ENCODE results near the gene ASTN2. TPM values are rescaled to one million over a fixed set of nuclear protein-coding genes. Genes with fewer than 3 reads are reported as not detected.

The ASTN2 gene
- total and polyA plus RNA-seq, 2 donors (not counting 3 experiments of a cell fraction or from before 2014, with no cell fraction given) = 1.0 to 1.9 TPM

DNA sequence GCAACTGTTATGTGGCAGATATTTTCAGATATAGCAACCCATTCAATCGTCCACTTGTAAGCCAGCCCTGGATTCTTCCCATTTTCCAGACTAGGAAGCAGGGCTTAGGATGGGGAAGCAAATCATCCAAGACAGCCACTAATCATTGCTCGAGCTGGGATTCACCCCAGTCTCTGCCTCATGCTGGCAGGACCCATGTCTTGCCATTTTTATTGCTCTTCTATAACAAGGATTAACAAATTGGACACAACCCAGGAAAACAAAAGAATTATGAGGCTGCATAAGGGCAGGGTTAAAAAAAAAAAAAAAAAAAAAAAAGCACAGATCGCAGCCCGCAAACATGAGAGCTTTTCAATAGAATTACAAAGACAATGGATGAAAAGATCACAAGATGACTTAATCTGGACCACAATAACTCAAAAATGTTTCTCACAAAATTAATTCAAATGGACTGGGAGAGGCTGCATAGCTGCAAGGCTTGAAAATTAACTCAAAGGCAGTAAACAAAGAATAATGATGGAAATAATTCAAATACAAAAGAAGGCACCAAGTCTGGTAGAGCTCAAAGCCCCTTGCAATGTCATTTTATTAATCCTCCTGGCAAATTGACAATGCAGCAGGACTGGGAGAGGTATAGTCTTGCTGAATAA lies 40.7 kb downstream of the ASTN2 start:
- Histone ChIP-seq H3K36me3 (ENCODE audit: control insufficient read depth in 2 of 2, extremely low read depth in 1 of 2, insufficient read depth in 2 of 2, low read length in 2 of 2) (no peaks in the 10 kb centered on the region), H3K9ac (replicated peaks; ENCODE audit: extremely low read depth, insufficient read depth, low read length) (no peak overlapping the region), H2AFZ (ENCODE audit: low read depth, low read length) (no peak overlapping the region), H3K27ac (ENCODE audit: insufficient read depth, low read depth, low read length) (no peak overlapping the region), H3K9me1 (replicated peaks; ENCODE audit: control insufficient read depth, extremely low read depth, insufficient read depth, low read length) (no peaks in the 10 kb centered on the region), H3K9me3 (replicated peaks; ENCODE audit: control insufficient read depth, insufficient read depth, low read length) (peaks cover 5% of the 10 kb centered on the region), H3K4me1 (ENCODE audit: control insufficient read depth, extremely low read depth, insufficient read depth, low read length) (no peaks in the 10 kb centered on the region), H4K20me1 (replicated peaks; ENCODE audit: control insufficient read depth, extremely low read depth, insufficient read depth, low read length) (no peaks in the 10 kb centered on the region), H3K79me2 (ENCODE audit: control insufficient read depth, insufficient read depth, low read length) (no peaks in the 10 kb centered on the region), H3K4me3 (replicated peaks in 1 of 3; ENCODE audit: insufficient read depth in 1 of 3, low read depth in 1 of 3, low read length in 3 of 3) (no peak overlapping the region), H3K4me2 (ENCODE audit: insufficient read depth, low read length) (no peak overlapping the region), H3K27me3 (ENCODE audit: control insufficient read depth in 2 of 2, insufficient read depth in 2 of 2, low read length in 2 of 2) (no peaks in the 10 kb centered on the region)
- DNase-seq (ENCODE audit: low read depth, low spot score) (no peak), FAIRE-seq (no peak)
- no TSS peak for BruUV-seq (replicated peaks)
- CTCF ChIA-PET = no interaction called here
- TF ChIP-seq MYC (IDR thresholded peaks at IDR 0.05; ENCODE audit: low read depth, low read length) = no peak
- no peak for TF ChIP-seq POLR2A (IDR thresholded peaks at IDR 0.05; ENCODE audit: low read depth, low read length)
- TF ChIP-seq JUN (IDR thresholded peaks at IDR 0.05; ENCODE audit: borderline replicate concordance, insufficient read depth, insufficient read length, low read depth) = no peak
- no peak for TF ChIP-seq EZH2 (IDR thresholded peaks at IDR 0.05; ENCODE audit: borderline replicate concordance, low read depth, low read length, severe bottlenecking)
- TF ChIP-seq FOS (IDR thresholded peaks at IDR 0.05; ENCODE audit: borderline replicate concordance, insufficient read depth, low read length) = no peak
- TF ChIP-seq, protein P1, sequence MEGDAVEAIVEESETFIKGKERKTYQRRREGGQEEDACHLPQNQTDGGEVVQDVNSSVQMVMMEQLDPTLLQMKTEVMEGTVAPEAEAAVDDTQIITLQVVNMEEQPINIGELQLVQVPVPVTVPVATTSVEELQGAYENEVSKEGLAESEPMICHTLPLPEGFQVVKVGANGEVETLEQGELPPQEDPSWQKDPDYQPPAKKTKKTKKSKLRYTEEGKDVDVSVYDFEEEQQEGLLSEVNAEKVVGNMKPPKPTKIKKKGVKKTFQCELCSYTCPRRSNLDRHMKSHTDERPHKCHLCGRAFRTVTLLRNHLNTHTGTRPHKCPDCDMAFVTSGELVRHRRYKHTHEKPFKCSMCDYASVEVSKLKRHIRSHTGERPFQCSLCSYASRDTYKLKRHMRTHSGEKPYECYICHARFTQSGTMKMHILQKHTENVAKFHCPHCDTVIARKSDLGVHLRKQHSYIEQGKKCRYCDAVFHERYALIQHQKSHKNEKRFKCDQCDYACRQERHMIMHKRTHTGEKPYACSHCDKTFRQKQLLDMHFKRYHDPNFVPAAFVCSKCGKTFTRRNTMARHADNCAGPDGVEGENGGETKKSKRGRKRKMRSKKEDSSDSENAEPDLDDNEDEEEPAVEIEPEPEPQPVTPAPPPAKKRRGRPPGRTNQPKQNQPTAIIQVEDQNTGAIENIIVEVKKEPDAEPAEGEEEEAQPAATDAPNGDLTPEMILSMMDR (IDR thresholded peaks at IDR 0.05; ENCODE audit: extremely low read depth in 1 of 2, insufficient read depth in 1 of 2, low read depth in 1 of 2, low read length in 2 of 2) = no peak
- TF ChIP-seq POLR2AphosphoS5 (IDR thresholded peaks at IDR 0.05; ENCODE audit: insufficient read depth, low read depth, low read length) = no peak
- TF ChIP-seq, protein P2, sequence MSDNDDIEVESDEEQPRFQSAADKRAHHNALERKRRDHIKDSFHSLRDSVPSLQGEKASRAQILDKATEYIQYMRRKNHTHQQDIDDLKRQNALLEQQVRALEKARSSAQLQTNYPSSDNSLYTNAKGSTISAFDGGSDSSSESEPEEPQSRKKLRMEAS (IDR thresholded peaks at IDR 0.05; ENCODE audit: insufficient read depth, insufficient read length) = no peak
- TF ChIP-seq GATA2 (IDR thresholded peaks at IDR 0.05; ENCODE audit: insufficient read depth, insufficient read length, low read depth, low read length) = no peak
- intact Hi-C loops (cut with micrococcal nuclease) = no loop called here
- dilution Hi-C loops (cut with MboI; ENCODE audit: extremely low pct_ligation_motif_present, low sequenced_read_pairs) = no loop called here
- POLR2A ChIA-PET = no interaction called here

Measured in endothelial cell of umbilical vein (primary cell).